ENCODE results near the gene CGB1.

DNA sequence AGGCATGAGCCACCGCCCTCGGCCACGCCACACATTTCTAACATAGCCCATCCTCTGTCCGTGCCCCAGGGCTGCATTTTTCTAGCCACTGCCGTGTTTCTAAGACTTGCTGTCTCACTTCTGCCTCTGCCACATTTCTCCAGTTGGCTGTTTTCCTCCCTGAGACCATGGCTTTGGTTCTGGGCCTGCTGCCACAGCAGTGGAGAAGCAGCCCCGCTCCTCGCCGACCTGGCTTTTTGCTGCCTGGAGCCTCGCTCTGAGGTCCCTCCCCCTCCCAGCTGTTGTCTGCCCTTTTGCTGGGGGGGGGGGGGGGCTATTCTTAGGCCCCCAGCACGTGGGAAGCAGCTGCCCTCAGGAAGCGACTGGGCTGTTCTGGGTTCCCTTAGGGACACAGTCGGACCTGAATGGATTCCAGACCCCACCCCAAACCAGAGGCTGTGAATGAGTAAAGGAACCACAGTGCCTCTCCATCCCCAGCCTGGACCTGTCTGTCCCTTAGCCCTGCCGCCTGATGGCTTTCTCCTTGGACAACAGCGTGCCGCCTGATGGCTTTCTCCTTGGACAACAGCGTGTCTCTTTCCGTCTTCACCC, 46.9 kb downstream of the CGB1 start:
- TF ChIP-seq, protein P1, sequence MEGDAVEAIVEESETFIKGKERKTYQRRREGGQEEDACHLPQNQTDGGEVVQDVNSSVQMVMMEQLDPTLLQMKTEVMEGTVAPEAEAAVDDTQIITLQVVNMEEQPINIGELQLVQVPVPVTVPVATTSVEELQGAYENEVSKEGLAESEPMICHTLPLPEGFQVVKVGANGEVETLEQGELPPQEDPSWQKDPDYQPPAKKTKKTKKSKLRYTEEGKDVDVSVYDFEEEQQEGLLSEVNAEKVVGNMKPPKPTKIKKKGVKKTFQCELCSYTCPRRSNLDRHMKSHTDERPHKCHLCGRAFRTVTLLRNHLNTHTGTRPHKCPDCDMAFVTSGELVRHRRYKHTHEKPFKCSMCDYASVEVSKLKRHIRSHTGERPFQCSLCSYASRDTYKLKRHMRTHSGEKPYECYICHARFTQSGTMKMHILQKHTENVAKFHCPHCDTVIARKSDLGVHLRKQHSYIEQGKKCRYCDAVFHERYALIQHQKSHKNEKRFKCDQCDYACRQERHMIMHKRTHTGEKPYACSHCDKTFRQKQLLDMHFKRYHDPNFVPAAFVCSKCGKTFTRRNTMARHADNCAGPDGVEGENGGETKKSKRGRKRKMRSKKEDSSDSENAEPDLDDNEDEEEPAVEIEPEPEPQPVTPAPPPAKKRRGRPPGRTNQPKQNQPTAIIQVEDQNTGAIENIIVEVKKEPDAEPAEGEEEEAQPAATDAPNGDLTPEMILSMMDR (IDR thresholded peaks at IDR 0.05; ENCODE audit: low read length) = no peak
- TF ChIP-seq EZH2phosphoT487 (IDR thresholded peaks at IDR 0.05; ENCODE audit: low read length) (no peak), EZH2 (optimal IDR thresholded peaks at IDR 0.05; ENCODE audit: low read depth, low read length) (no peak)
